NCI-H1417 (cell line): ENCODE results near the gene CRLF3.
"Not testable (repeated sequence)": the region's sequence is repeated elsewhere in the genome, so short reads cannot be mapped to it uniquely, and the experiment has no call there.

ENCODE experiments used
- DNase-seq, 3 experiments: peaks; one replicate each; lab custom pipeline; 2025; lab: John Stamatoyannopoulos, UW

CRLF3 gene

GRCh38 chr17:30814860-30815259, 9.6 kb downstream of the CRLF3 start:
- not testable (repeated sequence) for DNase-seq

GRCh38 chr17:30814236-30814635, 10.3 kb downstream of the CRLF3 start:
- DNase-seq, result not testable (repeated sequence)

GRCh38 chr17:30812218-30813177, 12.0 kb downstream of the CRLF3 start:
- DNase-seq, result no peak

GRCh38 chr17:30809867-30810266, 14.6 kb downstream of the CRLF3 start:
- no peak for DNase-seq

- DNase-seq, result no peak
Observed at GRCh38 chr17:30808785-30809286, 15.7 kb downstream of the CRLF3 start.

- DNase-seq, result no peak
Observed at GRCh38 chr17:30807896-30808295, 16.6 kb downstream of the CRLF3 start.

GRCh38 chr17:30805944-30806456, 18.5 kb downstream of the CRLF3 start:
- no peak for DNase-seq

- no peak for DNase-seq
Observed at GRCh38 chr17:30801671-30802070, 22.8 kb downstream of the CRLF3 start.

GRCh38 chr17:30796016-30796415, 28.5 kb downstream of the CRLF3 start:
- DNase-seq, result no peak

- no peak for DNase-seq
Observed at GRCh38 chr17:30794372-30794771, 30.1 kb downstream of the CRLF3 start.

GRCh38 chr17:30793282-30793977, 31.1 kb downstream of the CRLF3 start:
- DNase-seq, result no peak

- no peak for DNase-seq
Observed at GRCh38 chr17:30790279-30790678, 34.2 kb downstream of the CRLF3 start.

- DNase-seq, result no peak
Observed at GRCh38 chr17:30788918-30789317, 35.6 kb downstream of the CRLF3 start.

GRCh38 chr17:30782206-30782605, 42.3 kb downstream of the CRLF3 start:
- DNase-seq, result no peak

GRCh38 chr17:30780343-30780742, 44.1 kb downstream of the CRLF3 start:
- DNase-seq, result no peak

- not testable (repeated sequence) for DNase-seq
Observed at GRCh38 chr17:30768771-30769170, 55.7 kb downstream of the CRLF3 start.

- DNase-seq, result not testable (repeated sequence)
Observed at GRCh38 chr17:30767641-30768404, 56.7 kb downstream of the CRLF3 start.

- no peak for DNase-seq
Observed at GRCh38 chr17:30761060-30761459, 63.4 kb downstream of the CRLF3 start.

GRCh38 chr17:30753291-30753690, 71.2 kb downstream of the CRLF3 start:
- not testable (repeated sequence) for DNase-seq

GRCh38 chr17:30750982-30751381, 73.5 kb downstream of the CRLF3 start:
- not testable (repeated sequence) for DNase-seq

GRCh38 chr17:30747621-30748020, 76.9 kb downstream of the CRLF3 start:
- DNase-seq, result not testable (repeated sequence)

- not testable (repeated sequence) for DNase-seq
Observed at GRCh38 chr17:30742669-30743068, 81.8 kb downstream of the CRLF3 start.
